M059J (cell line): Measurements from ENCODE around the gene KCNJ12. TPM values are rescaled to one million over a fixed set of nuclear protein-coding genes. Genes with fewer than 3 reads are reported as not detected.
A peak's percentile ranks its signal among the peaks of the same experiment; 100 is the strongest.
"Not testable (repeated sequence)": the region's sequence is repeated elsewhere in the genome, so short reads cannot be mapped to it uniquely, and the experiment has no call there.

Source experiments
- DNase-seq: peaks from one replicate; pipeline ENCODE4 v3.0.0-alpha.2; 2012; ENCODE audit warnings: low read depth
- total RNA-seq: library from RNA; depleted of rRNA; stranded (reverse); fragments of >200 nt; shearing (Covaris generic); gene quantifications from 2 replicates; pipeline ENCODE4 v1.2.3, GENCODE V29; 2014

KCNJ12 gene
- total RNA-seq, 1 experiment from 2014 or later = 0.22 TPM

GRCh38 chr17:21385281-21385845 is 9.2 kb downstream of the KCNJ12 start:
- no peak for DNase-seq

GRCh38 chr17:21387616-21388015 is 11.5 kb downstream of the KCNJ12 start:
- DNase-seq = no peak

- no peak for DNase-seq
Observed at GRCh38 chr17:21388066-21388465, 11.9 kb downstream of the KCNJ12 start.

GRCh38 chr17:21388944-21389343 is 12.8 kb downstream of the KCNJ12 start:
- DNase-seq = no peak

- DNase-seq = no peak
Observed at GRCh38 chr17:21389394-21389793, 13.2 kb downstream of the KCNJ12 start.

- DNase-seq = no peak
Observed at GRCh38 chr17:21390294-21390693, 14.1 kb downstream of the KCNJ12 start.

GRCh38 chr17:21392266-21392665 is 16.1 kb downstream of the KCNJ12 start:
- DNase-seq = no peak

- peak; percentile 20 for DNase-seq
Observed at GRCh38 chr17:21394265-21394664, 18.1 kb downstream of the KCNJ12 start.

- no peak for DNase-seq
Observed at GRCh38 chr17:21395764-21396163, 19.6 kb downstream of the KCNJ12 start.

GRCh38 chr17:21396237-21396636 is 20.1 kb downstream of the KCNJ12 start:
- DNase-seq = no peak

- DNase-seq = no peak
Observed at GRCh38 chr17:21397341-21398190, 21.4 kb downstream of the KCNJ12 start.

GRCh38 chr17:21399474-21400186 is 23.5 kb downstream of the KCNJ12 start:
- DNase-seq = no peak

- DNase-seq = not testable (repeated sequence)
Observed at GRCh38 chr17:21400187-21400569, 24.0 kb downstream of the KCNJ12 start.

- no peak for DNase-seq
Observed at GRCh38 chr17:21400816-21401593, 24.8 kb downstream of the KCNJ12 start.

- peak; percentile 88 for DNase-seq
Observed at GRCh38 chr17:21402166-21402571, 26.0 kb downstream of the KCNJ12 start.

GRCh38 chr17:21402926-21403325 is 26.8 kb downstream of the KCNJ12 start:
- not testable (repeated sequence) for DNase-seq

GRCh38 chr17:21404106-21404505 is 27.9 kb downstream of the KCNJ12 start:
- DNase-seq = not testable (repeated sequence)

- not testable (repeated sequence) for DNase-seq
Observed at GRCh38 chr17:21404539-21404938, 28.4 kb downstream of the KCNJ12 start.

GRCh38 chr17:21404956-21405731 is 29.0 kb downstream of the KCNJ12 start:
- DNase-seq = not testable (repeated sequence)

GRCh38 chr17:21405904-21406400 is 29.8 kb downstream of the KCNJ12 start:
- not testable (repeated sequence) for DNase-seq
